ENCODE results near the gene KANSL3.

The KANSL3 gene

DNA sequence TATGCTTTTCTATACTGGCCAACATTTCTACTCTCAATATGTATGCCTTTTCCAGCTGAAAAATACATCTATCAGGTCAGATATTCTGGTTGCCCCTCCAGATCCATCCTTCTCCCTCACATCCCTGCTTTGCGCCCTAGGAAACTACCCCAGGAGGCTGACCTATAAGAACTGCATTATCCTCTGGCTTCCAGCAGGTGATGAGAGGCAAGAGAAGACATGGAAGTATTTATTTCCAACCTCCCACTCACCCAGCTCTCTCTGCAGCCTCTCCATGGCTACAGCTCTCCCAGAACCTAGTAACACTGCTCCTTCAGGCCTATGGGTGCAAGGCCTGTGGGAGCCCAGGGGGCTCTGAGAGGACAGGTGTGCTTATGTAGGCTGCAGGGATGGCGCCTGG, 58.7 kb downstream of the KANSL3 start:
- no peak for TF ChIP-seq CTCF (conservative IDR thresholded peaks at IDR 0.05; ENCODE audit: control insufficient read depth, insufficient read depth, low read depth, low read length)
- H3K4me3 ChIP-seq (ENCODE audit: control insufficient read depth, low read depth, low read length) = no peak overlapping the region

DNA sequence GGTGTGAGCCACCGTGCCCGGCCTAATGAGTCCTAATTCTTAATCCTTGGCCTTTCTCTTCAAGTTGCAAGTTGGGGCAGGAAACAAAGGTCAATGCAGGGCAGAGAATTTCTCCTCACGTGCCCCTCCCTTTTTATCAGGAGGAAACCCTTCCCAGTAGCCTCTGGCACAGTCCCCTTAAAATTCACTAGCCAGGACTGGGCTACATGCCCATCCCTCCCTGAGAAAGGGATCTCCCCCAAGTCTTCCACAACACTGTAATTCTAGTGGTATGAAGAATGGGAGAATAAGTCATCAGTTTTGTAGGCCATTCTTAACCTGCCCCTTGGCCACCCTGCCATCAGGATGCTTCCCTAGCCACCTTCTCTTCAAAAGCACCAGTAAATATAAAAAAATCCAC, 59.4 kb downstream of the KANSL3 start:
- no peak overlapping the region for H3K4me3 ChIP-seq (ENCODE audit: control insufficient read depth, low read depth, low read length)
- no peak for DNase-seq (ENCODE audit: low read depth)
- TF ChIP-seq CTCF (conservative IDR thresholded peaks at IDR 0.05; ENCODE audit: control insufficient read depth, insufficient read depth, low read depth, low read length) = no peak

More for the DNA sequence above, 58.7 kb downstream of the KANSL3 start:
- no peak for DNase-seq (ENCODE audit: low read depth)

DNA sequence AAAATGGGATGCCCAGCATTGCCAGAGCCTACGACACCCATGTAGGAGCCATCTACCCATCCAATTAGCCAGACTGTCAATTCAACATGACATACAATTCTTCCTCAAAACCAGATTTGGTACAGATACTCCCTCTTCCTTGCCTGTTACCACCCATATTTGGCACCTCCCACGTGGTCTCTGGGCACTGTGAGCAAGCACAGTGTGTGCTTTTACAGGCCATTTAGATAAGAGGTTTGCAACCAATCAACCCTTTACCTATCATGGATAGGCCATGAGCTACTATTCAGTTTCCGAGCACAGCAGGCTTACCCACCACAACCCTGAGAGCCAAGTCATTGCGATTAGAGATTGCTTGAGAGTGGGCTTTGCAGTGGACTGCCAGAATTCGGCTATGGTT, 60.6 kb downstream of the KANSL3 start:
- no peak for DNase-seq (ENCODE audit: low read depth)

GRCh38 chr2:96575785-96576456, 62.2 kb downstream of the KANSL3 start:
- H3K4me3 ChIP-seq (ENCODE audit: control insufficient read depth, low read depth, low read length) = no peak overlapping the region
- TF ChIP-seq CTCF (conservative IDR thresholded peaks at IDR 0.05; ENCODE audit: control insufficient read depth, insufficient read depth, low read depth, low read length) = no peak
- DNase-seq (ENCODE audit: low read depth) = no peak

More for the DNA sequence above, 60.6 kb downstream of the KANSL3 start:
- no peak overlapping the region for H3K4me3 ChIP-seq (ENCODE audit: control insufficient read depth, low read depth, low read length)
- TF ChIP-seq CTCF (conservative IDR thresholded peaks at IDR 0.05; ENCODE audit: control insufficient read depth, insufficient read depth, low read depth, low read length) = no peak

- no peak overlapping the region for H3K4me3 ChIP-seq (ENCODE audit: control insufficient read depth, low read depth, low read length)
- DNase-seq (ENCODE audit: low read depth) = no peak
- TF ChIP-seq CTCF (conservative IDR thresholded peaks at IDR 0.05; ENCODE audit: control insufficient read depth, insufficient read depth, low read depth, low read length) = peak; percentile 10
Measured at GRCh38 chr2:96574364-96574763, 63.7 kb downstream of the KANSL3 start.

GRCh38 chr2:96568094-96568493, 70.0 kb downstream of the KANSL3 start:
- TF ChIP-seq CTCF (conservative IDR thresholded peaks at IDR 0.05; ENCODE audit: control insufficient read depth, insufficient read depth, low read depth, low read length) = no peak

DNA sequence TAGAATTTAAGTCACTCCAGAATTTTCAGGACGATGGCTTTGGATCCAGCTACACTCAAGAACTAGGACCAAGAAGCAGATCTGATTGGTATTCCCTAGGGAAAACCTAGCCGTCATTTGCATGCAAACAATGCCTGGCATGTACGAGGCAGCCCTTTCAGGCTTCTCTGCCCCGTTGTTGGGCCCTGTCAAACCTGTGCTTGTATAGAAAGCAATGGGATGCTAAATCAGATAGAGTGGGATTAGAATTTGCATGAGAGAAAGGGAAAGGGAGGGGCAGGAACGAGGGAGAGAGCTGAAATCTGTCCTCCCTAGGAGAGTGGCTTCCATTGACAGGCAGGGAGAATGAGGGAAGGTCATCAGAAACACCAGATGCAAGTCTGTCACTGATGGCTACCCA, 73.0 kb downstream of the KANSL3 start:
- no peak for TF ChIP-seq CTCF (conservative IDR thresholded peaks at IDR 0.05; ENCODE audit: control insufficient read depth, insufficient read depth, low read depth, low read length)
- no peak for DNase-seq (ENCODE audit: low read depth)
- H3K4me3 ChIP-seq (ENCODE audit: control insufficient read depth, low read depth, low read length) = no peak overlapping the region

More at GRCh38 chr2:96568094-96568493, 70.0 kb downstream of the KANSL3 start:
- H3K4me3 ChIP-seq (ENCODE audit: control insufficient read depth, low read depth, low read length) = no peak overlapping the region
- no peak for DNase-seq (ENCODE audit: low read depth)
